GM21381 (cell line): Measurements from ENCODE around the gene ZNF333.
"Not testable (repeated sequence)": the region's sequence is repeated elsewhere in the genome, so short reads cannot be mapped to it uniquely, and the experiment has no call there.

Experiments
- ATAC-seq: cut with Tn5 transposase; IDR thresholded peaks from one replicate; pipeline ENCODE4 v1.9.1; 2021; ENCODE audit warnings: mild to moderate bottlenecking, moderate library complexity; ENCODE audit not compliant: unreplicated experiment

The ZNF333 gene

DNA sequence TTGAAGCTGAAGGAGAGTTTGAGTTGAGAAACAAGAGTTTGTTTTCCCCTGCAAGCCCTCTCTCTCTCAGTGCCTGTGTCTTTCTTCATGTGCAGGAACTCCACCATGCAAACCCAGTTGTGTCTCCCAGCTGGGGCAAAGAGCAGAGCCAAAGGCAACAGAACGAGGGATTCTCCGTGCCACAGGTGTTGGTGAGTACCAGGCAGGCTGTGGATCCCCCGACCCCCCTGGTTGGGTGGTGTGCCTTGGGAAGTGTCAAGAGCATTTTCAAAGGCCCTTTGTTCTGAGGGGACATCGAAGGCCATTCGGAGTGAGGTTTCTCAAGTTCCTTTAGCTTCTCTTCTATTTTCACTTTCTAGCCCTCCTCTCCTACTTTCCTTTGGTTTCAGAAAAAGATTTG, 5.6 kb downstream of the ZNF333 start:
- no peak for ATAC-seq

DNA sequence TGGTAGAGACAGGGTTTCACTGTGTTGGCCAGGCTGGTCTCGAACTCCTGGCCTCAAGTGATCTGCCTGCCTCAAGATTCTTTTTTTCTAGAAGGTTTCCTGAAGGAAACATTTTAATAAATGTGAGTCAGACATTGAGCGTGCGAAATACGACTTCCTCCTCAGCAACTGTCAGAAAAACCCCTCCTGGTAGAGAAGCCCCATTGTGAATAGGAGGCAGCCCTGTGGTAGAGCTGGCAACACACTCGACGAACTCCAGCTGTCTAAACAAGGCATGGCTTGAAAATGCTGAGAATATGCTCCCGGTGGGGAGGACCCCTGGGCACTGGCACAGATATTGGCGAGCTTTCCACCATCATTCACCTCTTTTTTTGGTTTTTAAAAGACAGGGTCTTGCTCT, 9.8 kb downstream of the ZNF333 start:
- ATAC-seq, result no peak

DNA sequence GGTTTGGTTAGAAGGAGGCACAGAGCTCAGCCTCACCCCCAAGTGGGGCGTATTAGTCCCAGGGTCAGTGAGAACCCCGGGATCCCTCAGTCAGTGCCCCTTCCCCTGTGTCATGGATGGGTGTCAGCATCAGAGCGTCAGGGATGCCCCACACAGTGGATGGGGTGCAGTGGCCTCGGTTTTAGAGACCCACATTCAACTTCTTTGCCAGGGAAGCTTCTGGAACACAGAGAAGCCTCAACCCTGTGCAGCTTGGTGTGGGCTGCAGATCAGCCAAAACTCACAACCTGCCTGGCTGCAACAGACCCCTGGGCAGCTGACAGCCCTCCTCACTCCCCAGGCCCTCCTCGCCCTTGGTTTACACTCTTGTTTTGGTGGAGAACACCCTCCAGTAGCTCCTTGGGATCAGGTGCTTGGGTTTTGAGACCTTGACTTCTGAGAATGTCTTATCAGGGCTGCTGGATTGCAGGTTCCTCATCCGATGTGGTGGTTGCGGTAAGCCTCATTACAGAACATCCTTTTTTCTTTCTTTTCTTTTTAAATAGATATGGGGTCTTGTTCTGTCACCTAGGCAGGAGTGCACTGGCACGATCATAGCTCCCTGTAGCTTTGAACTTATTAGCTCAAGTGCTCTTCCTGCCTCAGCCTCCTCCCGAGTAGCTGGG, 11.0 kb downstream of the ZNF333 start:
- ATAC-seq, result no peak

DNA sequence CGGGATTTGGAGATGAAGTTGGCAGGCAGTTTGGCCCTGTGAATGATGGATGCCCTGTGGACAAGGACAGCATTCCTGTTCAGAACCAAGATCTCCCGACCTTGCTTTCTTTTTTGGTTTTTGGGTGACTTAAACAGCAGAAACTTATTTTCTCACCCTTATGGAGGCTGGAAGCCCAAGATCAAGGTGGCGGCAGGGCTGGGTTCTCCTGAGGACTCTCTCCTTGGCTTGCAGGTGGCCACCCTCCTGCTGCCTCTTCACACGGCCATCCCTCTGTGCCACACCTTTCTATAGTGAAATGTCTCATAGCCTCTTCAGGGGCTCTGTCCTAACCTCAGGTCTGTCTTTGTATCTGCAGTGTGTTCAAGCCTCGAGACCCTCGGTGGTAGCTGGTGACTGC, 14.0 kb downstream of the ZNF333 start:
- ATAC-seq, result no peak

DNA sequence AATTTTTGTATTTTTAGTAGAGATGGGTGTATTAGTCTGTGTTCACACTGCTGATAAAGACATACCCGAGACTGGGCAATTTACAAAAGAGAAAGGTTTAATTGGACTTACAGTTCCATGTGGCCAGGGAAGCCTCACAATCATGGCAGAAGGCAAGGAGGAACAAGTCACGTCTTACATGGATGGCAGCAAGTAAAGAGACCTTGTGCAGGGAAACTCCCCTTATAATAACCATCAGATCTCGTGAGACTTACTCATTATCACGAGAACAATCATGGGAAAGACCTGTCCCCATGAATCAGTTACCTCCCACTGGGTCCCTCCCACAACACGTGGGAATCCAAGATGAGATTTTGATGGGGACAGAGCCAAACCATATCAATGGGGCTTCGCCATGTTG, 14.6 kb downstream of the ZNF333 start:
- no peak for ATAC-seq

DNA sequence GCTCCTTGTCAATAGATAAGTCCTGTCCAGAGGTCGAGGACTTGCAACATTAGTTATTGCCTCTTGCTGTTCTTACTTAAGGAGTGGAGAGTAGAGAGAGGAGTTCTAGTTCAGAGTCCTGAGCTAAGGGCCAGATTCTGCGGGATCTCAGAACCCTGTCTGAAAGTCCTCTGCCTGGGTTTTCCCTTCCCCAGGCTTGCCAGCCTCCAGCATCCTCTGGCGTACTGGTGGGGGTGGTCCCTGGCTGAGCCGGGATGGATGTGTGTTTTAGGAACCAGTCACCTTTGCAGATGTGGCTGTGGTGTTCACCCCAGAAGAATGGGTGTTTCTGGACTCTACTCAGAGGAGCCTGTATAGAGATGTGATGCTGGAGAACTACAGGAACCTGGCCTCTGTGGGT, 26.0 kb downstream of the ZNF333 start:
- ATAC-seq, result no peak

DNA sequence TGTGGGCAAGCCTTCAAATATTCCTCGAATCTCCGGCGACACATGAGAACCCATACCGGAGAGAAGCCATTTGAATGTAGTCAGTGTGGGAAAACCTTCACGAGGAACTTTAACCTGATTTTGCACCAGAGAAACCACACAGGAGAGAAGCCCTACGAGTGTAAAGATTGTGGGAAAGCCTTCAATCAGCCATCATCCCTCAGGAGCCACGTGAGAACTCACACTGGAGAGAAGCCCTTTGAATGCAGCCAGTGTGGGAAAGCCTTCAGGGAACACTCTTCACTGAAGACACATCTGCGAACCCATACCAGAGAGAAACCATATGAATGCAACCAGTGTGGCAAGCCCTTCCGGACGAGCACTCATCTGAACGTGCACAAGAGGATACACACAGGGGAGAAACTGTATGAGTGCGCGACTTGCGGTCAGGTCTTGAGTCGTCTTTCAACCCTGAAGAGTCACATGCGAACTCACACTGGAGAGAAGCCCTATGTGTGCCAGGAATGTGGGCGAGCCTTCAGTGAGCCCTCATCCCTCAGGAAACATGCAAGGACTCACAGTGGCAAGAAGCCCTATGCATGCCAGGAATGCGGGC, 28.8 kb downstream of the ZNF333 start:
- ATAC-seq, result no peak

DNA sequence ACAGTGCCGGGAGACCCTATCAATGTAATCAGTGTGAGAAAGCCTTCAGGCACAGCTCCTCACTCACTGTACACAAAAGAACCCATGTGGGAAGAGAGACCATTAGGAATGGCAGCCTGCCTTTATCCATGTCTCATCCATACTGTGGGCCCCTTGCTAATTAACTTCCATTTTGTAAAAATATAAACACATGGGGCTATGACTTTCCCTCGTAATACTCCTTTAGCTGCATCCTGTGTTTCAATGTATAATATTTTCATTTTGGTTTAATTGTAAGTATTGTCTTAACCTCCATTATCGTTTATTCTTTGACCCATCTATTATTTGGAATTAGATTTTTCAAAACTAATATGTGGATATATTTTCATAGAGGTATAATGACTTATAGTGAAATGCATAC, 29.3 kb downstream of the ZNF333 start:
- ATAC-seq, result no peak

DNA sequence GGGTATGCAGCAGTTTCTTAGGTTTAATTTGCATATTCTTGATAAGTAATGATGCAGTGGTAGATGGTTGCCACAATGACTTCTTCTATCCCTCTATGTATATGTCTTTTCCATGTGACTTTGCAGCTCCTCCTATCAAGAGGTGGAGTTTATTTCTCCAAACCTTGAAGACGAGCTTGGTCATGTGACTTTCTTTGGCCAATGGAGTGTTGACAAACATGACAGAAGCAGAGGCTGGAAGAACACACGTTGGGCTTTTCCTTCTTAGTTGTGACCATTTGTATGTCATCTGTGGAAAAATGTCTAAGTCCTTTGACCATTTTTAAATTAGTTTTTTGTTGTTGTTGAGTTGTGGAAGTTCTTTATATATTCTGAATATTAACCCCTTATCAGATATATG, 32.3 kb downstream of the ZNF333 start:
- no peak for ATAC-seq

DNA sequence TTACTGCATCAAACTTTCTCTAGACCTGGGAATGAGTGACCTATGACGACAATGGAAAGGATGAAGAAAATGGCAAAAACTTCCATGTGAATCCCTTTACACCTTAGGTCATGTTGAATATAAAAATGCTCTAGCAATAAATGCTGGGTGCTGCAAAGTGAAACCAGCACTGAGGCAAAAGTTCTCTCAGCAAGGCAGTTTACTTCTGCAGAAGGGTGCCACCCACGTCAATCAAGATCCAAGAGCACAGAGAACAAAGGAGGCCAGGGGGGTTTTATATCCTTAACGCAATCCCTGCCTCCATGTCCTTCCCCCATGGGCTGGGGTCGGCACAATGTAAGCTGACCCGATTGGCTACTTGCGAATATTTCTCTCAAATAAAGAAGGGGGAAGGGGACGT, 38.7 kb downstream of the ZNF333 start:
- ATAC-seq, result no peak

DNA sequence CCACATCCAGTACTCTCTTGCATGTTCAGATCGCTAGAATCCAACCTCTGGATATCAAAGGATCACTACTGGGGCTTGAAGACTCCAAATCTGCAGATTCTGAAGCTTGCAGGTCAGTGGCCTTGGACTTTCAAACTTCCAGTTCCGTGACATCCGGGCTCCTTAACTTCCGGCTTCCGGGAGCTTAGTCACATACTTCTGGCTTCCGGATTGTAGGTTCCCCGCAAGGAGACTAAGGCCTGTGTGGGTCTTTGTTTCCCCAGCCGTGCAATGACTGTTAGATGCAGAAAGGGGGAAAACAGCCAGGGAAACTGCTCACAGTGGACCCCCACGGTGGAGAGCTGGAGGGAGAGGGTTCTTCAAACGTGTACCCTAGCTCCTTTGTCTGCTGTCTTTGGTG, 41.4 kb downstream of the ZNF333 start:
- ATAC-seq, result no peak

DNA sequence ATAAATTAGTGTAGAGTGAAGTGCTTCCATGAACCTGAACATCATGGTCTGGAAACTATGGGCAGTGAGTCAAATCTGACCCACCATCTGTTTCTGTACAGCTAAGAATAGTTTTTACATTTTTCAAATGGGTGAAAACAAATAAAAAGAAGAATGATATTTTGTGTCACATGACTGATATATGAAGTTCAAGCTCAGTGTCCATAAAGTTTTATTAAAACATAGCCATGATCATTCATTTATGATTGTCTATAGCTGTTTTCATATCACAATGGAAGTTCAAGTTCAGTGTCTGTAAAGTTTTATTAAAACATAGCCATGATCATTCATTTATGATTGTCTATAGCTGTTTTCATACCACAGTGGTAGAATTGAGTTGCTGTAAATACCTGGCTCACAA, 42.7 kb downstream of the ZNF333 start:
- no peak for ATAC-seq

DNA sequence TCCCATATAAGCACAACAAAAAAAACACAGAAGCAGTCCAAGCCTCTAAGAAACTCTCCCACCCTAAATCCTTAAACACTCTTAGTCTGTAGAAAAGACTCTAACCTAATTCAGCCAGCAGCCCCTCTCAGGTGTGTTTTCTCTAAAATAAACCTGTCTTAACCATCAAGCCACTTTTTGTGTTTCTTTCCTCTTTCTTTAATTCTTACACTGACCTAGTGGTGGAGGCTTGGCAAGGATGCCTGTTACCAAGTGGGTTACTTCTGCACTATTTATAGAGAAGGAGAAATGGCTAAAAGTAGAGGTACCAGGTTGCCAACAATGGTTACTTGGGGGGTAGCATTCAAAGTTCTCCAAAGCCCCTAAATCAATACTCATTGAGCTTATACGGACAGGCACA, 43.7 kb downstream of the ZNF333 start:
- no peak for ATAC-seq

DNA sequence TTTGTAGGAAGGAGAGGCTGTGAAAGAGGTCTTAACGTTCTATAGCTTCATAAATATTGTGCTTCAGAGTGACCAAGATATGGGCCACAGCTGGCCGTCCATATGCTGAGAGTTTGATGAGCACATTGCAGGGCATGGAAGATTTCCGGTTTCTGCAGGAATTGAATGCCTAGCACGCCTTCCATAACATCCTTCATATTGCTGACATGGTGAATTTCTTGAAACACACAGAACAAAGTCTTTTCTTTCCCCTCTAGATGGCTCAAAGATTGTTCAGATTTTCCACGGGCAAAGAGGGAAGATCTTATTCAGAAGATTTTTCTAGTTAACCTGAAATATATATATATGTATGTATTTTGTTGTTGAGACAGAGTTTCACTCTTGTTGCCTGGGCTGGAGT, 46.1 kb downstream of the ZNF333 start:
- no peak for ATAC-seq

DNA sequence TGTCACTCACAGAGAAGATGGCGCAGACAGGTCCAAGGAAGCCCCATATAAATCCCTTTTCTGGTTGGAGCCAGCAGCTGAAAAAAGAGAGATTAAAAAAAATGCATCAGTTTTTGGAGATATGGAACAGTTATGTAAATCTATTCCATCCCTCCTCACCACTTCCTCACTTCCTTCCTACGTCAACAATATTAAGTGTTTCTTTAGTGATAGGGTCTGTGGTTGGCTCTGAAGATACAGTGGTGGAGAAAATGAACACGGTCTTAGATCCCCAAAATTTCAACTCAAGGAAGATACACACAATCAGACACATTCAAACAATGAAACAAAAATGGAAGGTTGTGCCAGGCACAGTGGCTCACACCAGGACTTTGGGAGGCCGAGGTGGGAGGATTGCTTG, 57.0 kb downstream of the ZNF333 start:
- no peak for ATAC-seq

DNA sequence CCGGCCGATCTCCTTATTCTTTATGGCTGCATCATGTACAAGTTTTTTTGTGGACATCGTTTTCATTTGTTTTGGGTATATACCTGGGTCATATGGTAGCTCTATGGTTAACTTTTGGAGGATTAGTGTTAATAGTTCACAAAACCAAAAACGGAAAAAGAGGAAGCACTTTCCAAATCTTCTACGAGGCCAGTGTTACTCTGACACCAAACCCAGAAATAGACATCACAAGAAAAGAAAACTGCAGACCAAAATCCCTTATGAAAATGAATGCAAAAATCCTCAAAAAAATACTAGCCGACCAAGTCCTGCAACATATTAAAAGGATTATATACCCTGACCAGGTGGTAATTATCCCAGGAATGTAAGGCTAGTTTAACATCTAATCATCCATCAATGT, 58.8 kb downstream of the ZNF333 start:
- no peak for ATAC-seq

DNA sequence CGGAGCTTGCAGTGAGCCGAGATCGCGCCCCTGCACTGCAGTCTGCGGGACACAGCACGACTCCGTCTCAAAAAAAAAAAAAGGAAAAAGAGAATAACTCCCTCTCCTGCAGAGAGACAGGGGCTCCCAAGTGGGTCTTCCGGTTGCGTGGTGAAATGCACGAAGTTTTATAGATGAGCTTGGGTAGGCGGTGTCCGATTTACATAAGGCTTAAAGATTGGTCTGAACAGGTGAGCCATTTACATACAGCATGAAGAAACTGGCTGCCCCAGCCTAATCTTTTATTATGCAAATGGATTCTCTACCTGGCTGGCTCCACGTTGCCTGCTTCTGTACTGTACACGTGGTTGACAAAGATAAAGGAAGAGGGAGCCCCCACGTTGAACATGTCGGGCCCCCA, 69.0 kb downstream of the ZNF333 start:
- ATAC-seq, result no peak

DNA sequence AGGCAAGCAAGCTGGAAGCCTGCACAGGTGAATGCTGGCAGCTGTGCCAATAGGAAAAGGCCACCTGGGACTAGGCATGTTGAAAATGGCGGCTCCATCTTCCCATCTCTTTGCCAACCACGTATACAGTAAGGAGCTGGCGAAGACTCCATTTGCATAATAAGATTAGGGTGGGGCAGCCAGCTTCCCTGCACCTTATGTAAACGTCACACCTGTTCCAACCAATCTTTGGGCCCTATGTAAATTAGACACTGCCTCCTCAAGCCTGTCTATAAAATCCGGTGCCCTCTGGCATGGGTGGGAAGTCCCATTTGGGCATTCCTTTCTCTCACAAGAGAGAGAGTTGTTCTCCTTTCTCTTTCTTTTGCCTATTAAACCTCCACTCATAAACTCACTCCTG, 71.8 kb downstream of the ZNF333 start:
- ATAC-seq, result no peak

DNA sequence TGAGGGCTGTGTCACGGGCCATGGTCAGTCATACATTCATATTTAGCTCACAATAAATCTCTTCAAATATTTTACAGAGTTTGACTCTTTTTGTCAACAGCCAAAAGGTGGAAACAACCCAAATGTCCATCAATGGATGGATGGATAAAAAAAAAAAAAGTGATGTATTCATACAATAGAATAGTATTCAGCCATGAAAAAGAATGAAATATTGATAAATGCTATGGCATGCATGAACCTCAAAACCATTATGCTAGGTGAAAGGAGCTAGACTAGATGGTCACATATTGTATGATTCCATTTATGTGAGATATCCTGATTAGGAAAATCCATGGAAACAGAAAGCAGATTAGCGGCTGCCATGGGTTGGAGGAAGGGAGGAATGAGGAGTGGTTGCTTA, 72.3 kb downstream of the ZNF333 start:
- ATAC-seq, result no peak

DNA sequence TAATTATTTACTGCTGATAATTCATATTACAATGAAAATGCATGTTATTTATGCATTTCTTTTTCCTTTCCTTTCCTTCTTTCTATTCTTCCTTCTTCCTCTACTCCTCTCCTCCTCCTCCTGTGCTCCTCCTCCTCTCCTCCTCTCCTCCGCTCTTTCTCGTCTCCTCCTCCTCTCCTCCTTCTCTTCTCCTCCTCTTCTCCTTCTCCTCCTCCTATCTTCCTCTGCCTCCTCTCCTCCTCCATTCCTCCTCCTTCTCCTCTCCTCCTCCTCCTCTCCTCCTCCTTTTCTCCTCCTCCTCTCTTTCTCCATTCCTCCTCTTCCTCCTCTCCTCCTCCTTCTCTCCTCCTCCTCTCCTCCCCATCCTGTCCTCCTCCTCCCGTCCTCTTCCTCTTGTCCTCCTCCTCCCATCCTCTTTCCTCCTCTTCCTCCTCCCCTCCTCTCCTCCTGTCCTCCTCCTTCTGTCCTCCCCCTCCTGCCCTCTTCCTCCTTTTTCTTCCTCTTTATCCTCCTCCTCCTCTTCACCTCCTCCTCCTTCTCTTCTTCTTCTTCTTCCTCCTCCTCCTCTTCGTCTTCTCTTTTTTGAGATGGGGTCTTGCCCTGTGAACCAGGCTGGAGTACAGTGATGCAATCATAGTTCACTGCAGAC, 73.8 kb downstream of the ZNF333 start:
- ATAC-seq, result no peak

DNA sequence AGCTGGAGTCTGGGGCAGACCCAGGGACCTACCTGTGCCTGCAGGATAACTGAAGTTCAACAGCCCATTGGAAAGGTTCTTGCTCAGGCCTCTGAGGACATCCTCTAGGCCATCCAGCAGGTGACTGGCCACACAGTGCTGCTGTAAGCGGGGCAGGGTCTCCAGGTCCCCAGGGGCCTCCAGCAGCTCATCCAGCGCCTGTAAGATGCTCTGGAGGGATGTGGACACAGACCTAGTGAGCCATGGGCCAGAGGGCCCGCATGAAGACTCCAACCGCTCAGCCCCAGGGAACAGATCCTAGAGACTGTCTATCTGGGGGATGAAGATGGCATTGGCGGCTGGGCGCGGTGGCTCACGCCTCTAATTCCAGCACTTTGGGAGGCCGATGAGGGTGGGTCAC, 74.6 kb downstream of the ZNF333 start:
- no peak for ATAC-seq

DNA sequence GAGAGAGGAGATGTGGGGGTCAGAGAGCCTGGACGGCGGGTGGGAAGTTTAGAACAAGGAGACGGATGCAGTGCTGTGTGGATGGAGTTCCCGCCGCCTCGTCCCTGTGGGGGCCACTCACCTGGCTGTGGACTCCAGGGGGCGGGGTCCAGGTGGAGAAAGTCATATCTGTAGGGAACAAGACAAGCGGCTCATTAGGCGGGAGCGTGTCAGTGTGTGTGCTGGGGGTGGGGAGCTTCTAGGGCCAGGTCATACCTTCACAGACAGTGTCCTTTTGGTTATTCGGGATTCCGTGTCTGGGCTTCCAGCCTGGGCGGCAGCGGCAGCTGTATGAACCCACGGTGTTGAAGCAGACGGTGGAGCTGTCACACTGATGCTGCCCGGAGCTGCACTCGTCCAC, 75.6 kb downstream of the ZNF333 start:
- not testable (repeated sequence) for ATAC-seq

DNA sequence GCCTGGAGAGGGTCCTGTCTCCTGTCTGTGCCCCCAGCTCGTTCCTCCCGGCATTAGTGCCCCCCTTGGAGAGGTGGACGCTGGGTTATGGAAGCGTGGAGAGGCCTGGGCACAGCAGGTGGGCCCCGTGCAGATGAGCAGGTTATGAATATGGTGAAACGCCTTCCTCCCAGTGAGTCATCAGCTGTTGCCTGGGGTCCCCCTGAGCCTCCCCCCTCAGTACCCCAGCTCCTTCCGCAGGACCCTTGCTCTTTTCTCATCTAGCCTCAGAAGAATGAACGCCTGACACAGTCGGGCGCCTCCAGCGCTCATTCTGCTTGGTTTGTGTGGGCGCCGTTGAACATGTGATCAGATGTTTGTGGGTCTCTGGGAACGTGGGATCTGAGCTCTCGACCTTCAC, 76.0 kb downstream of the ZNF333 start:
- ATAC-seq, result not testable (repeated sequence)
